ENCODE measurements around the gene DEFB132.
A peak's percentile ranks its signal among the peaks of the same experiment; 100 is the strongest.

The DEFB132 gene

GRCh38 chr20:295804-296203 lies 38.3 kb downstream of the DEFB132 start:
- no peak overlapping the region for H3K4me2 ChIP-seq (ENCODE audit: low read length)
- H3F3A ChIP-seq (ENCODE audit: control insufficient read depth, insufficient read depth) = peaks cover 37% of the 10 kb centered on the region
- no peak overlapping the region for H3K4me3 ChIP-seq (ENCODE audit: low read length)
- H4K20me1 ChIP-seq (ENCODE audit: control insufficient read depth, insufficient read depth, low read depth, low read length) = peaks cover 17% of the 10 kb centered on the region
- H3K79me2 ChIP-seq (ENCODE audit: control insufficient read depth, low read length) = peaks cover 43% of the 10 kb centered on the region
- H3K36me3 ChIP-seq (ENCODE audit: control insufficient read depth, low read length) = peaks cover 29% of the 10 kb centered on the region
- H3K27ac ChIP-seq (ENCODE audit: low read depth, low read length) = no peak overlapping the region
- TF ChIP-seq EZH2phosphoT487 (IDR thresholded peaks at IDR 0.05; ENCODE audit: borderline replicate concordance, low read length) = no peak
- TF ChIP-seq, protein P1, sequence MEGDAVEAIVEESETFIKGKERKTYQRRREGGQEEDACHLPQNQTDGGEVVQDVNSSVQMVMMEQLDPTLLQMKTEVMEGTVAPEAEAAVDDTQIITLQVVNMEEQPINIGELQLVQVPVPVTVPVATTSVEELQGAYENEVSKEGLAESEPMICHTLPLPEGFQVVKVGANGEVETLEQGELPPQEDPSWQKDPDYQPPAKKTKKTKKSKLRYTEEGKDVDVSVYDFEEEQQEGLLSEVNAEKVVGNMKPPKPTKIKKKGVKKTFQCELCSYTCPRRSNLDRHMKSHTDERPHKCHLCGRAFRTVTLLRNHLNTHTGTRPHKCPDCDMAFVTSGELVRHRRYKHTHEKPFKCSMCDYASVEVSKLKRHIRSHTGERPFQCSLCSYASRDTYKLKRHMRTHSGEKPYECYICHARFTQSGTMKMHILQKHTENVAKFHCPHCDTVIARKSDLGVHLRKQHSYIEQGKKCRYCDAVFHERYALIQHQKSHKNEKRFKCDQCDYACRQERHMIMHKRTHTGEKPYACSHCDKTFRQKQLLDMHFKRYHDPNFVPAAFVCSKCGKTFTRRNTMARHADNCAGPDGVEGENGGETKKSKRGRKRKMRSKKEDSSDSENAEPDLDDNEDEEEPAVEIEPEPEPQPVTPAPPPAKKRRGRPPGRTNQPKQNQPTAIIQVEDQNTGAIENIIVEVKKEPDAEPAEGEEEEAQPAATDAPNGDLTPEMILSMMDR (IDR thresholded peaks at IDR 0.05; ENCODE audit: low read depth, low read length, poor library complexity, severe bottlenecking) = no peak
- peaks cover 49% of the 10 kb centered on the region for H3K4me1 ChIP-seq (ENCODE audit: control insufficient read depth, low read length)
- H3K9me2 ChIP-seq (replicated peaks; ENCODE audit: control insufficient read depth, low read length) = no peaks in the 10 kb centered on the region
- H3K27me3 ChIP-seq (ENCODE audit: control insufficient read depth, low read length) = no peaks in the 10 kb centered on the region
- no peaks in the 10 kb centered on the region for H3K9me3 ChIP-seq (ENCODE audit: control insufficient read depth, insufficient read depth, low read length)

- peaks cover 39% of the 10 kb centered on the region for H3F3A ChIP-seq (ENCODE audit: control insufficient read depth, insufficient read depth)
- no peak for TF ChIP-seq EZH2phosphoT487 (IDR thresholded peaks at IDR 0.05; ENCODE audit: borderline replicate concordance, low read length)
- TF ChIP-seq, protein P1 (IDR thresholded peaks at IDR 0.05; ENCODE audit: low read depth, low read length, poor library complexity, severe bottlenecking) = peak; percentile 16
Measured at GRCh38 chr20:297098-297924, 39.8 kb downstream of the DEFB132 start, which contains the start of gene ZCCHC3. ZCCHC3 (plus strand) TSS chr20:297570; CDS start chr20:297587, 17 bp downstream.

GRCh38 chr20:297925-298775 lies 40.6 kb downstream of the DEFB132 start:
- Histone ChIP-seq H3F3A (ENCODE audit: control insufficient read depth, insufficient read depth) (peaks cover 36% of the 10 kb centered on the region), H3K9me2 (replicated peaks; ENCODE audit: control insufficient read depth, low read length) (no peaks in the 10 kb centered on the region), H4K20me1 (ENCODE audit: control insufficient read depth, insufficient read depth, low read depth, low read length) (peaks cover 20% of the 10 kb centered on the region), H3K4me3 (ENCODE audit: low read length) (peak overlapping the region; percentile 100), H3K36me3 (ENCODE audit: control insufficient read depth, low read length) (peaks cover 35% of the 10 kb centered on the region), H3K27ac (ENCODE audit: low read depth, low read length) (peak overlapping the region; percentile 58), H3K9me3 (ENCODE audit: control insufficient read depth, insufficient read depth, low read length) (no peaks in the 10 kb centered on the region), H3K4me2 (ENCODE audit: low read length) (peak overlapping the region; percentile 98), H3K79me2 (ENCODE audit: control insufficient read depth, low read length) (peaks cover 49% of the 10 kb centered on the region), H3K27me3 (ENCODE audit: control insufficient read depth, low read length) (no peaks in the 10 kb centered on the region), H3K4me1 (ENCODE audit: control insufficient read depth, low read length) (peaks cover 41% of the 10 kb centered on the region)
- TF ChIP-seq EZH2phosphoT487 (IDR thresholded peaks at IDR 0.05; ENCODE audit: borderline replicate concordance, low read length) = no peak
- TF ChIP-seq, protein P1 (IDR thresholded peaks at IDR 0.05; ENCODE audit: low read depth, low read length, poor library complexity, severe bottlenecking) = no peak

More at GRCh38 chr20:297098-297924, 39.8 kb downstream of the DEFB132 start, which contains the start of gene ZCCHC3:
- Histone ChIP-seq H3K79me2 (ENCODE audit: control insufficient read depth, low read length) (peaks cover 49% of the 10 kb centered on the region), H3K4me3 (ENCODE audit: low read length) (peak within 1 kb of the TSS; percentile 100), H4K20me1 (ENCODE audit: control insufficient read depth, insufficient read depth, low read depth, low read length) (peaks cover 20% of the 10 kb centered on the region), H3K9me2 (replicated peaks; ENCODE audit: control insufficient read depth, low read length) (no peaks in the 10 kb centered on the region), H3K27ac (ENCODE audit: low read depth, low read length) (peak within 1 kb of the TSS; percentile 58), H3K9me3 (ENCODE audit: control insufficient read depth, insufficient read depth, low read length) (no peaks in the 10 kb centered on the region), H3K4me2 (ENCODE audit: low read length) (peak within 1 kb of the TSS; percentile 98), H3K27me3 (ENCODE audit: control insufficient read depth, low read length) (no peaks in the 10 kb centered on the region), H3K4me1 (ENCODE audit: control insufficient read depth, low read length) (peaks cover 41% of the 10 kb centered on the region), H3K36me3 (ENCODE audit: control insufficient read depth, low read length) (peaks cover 35% of the 10 kb centered on the region)

All from DOHH2 (cell line).